Panc1 (cell line): ENCODE measurements around the gene POLA1.

Experiments
- CTCF ChIP-seq: fragments of 450-650 bp; IDR thresholded peaks from 2 replicates; pipeline ENCODE4 v1.5.1; 2017; ENCODE audit warnings: mild to moderate bottlenecking
- POLR2AphosphoS5 ChIP-seq: IDR thresholded peaks from 2 replicates; pipeline ENCODE4 v1.6.1; 2012; ENCODE audit warnings: mild to moderate bottlenecking, low read depth, low read length, moderate library complexity
- REST ChIP-seq, 2 experiments: IDR thresholded peaks; 2 replicates each; pipeline ENCODE4 v1.6.1; 2011 to 2012; ENCODE audit warnings: low read depth in 2 of 2, control low read depth in 1 of 2, low read length in 1 of 2, mild to moderate bottlenecking in 1 of 2, moderate library complexity in 1 of 2; ENCODE audit not compliant: insufficient read depth in 1 of 2

- TF ChIP-seq CTCF (no peak), POLR2AphosphoS5 (no peak), REST (IDR thresholded peaks at IDR 0.05; ENCODE audit: insufficient read depth in 1 of 2, low read depth in 2 of 2, low read length in 1 of 2) (no peak)
Observed at GRCh38 chrX:24954732-24955131, 261.0 kb downstream of the POLA1 start.
